Astrocyte (in vitro differentiated cells and primary cell): ENCODE data around the gene PTOV1. TPM values are rescaled to one million over a fixed set of nuclear protein-coding genes. Genes with fewer than 3 reads are reported as not detected.
A peak's percentile ranks its signal among the peaks of the same experiment; 100 is the strongest.

Experiments used
- DNase-seq: peaks from one replicate; pipeline ENCODE4 v3.0.0-alpha.2; 2010; ENCODE audit warnings: low read depth
- FAIRE-seq: peaks from 2 replicates; lab custom pipeline; 2011; peaks lifted over from hg19 to GRCh38; lab: Jason Lieb, UNC
- H2AFZ ChIP-seq: 2 replicates; pipeline ENCODE4 v1.6.0; 2012; ENCODE audit warnings: low read depth, low read length, inconsistent platforms
- H3K27ac ChIP-seq: 2 replicates; pipeline ENCODE4 v1.5.1; 2011; ENCODE audit warnings: low read depth, low read length, inconsistent platforms
- H3K27me3 ChIP-seq: 2 replicates; pipeline ENCODE4 v1.6.0; 2011; ENCODE audit warnings: low read length, inconsistent platforms; ENCODE audit not compliant: insufficient read depth
- H3K36me3 ChIP-seq: 2 replicates; pipeline ENCODE4 v1.5.1; 2011; ENCODE audit warnings: low read length, inconsistent platforms; ENCODE audit not compliant: insufficient read depth
- H3K4me1 ChIP-seq: 2 replicates; pipeline ENCODE4 v1.5.1; 2011; ENCODE audit warnings: low read length, inconsistent platforms; ENCODE audit not compliant: insufficient read depth
- H3K4me2 ChIP-seq: 2 replicates; pipeline ENCODE4 v1.6.0; 2012; ENCODE audit warnings: low read length, inconsistent platforms
- H3K4me3 ChIP-seq: 2 replicates; pipeline ENCODE4 v1.5.1; 2011; ENCODE audit warnings: low read depth, mild to moderate bottlenecking, low read length, inconsistent platforms; ENCODE audit not compliant: insufficient read depth
- H3K79me2 ChIP-seq: 2 replicates; pipeline ENCODE4 v1.6.0; 2012; ENCODE audit warnings: mild to moderate bottlenecking, low read length, inconsistent platforms; ENCODE audit not compliant: insufficient read depth
- H3K9ac ChIP-seq: 2 replicates; pipeline ENCODE4 v1.6.0; 2012; ENCODE audit warnings: mild to moderate bottlenecking, low read length, inconsistent platforms
- H3K9me3 ChIP-seq: 2 replicates; pipeline ENCODE4 v1.5.1; 2012; ENCODE audit warnings: low read depth, mild to moderate bottlenecking, low read length, inconsistent platforms; ENCODE audit not compliant: insufficient read depth
- H4K20me1 ChIP-seq: 2 replicates; pipeline ENCODE4 v1.6.0; 2012; ENCODE audit warnings: low read length, inconsistent platforms; ENCODE audit not compliant: insufficient read depth
- H3K27ac Mint-ChIP-seq: one replicate; pipeline ENCODE4 v1.8.0; 2021; ENCODE audit warnings: mild to moderate bottlenecking, mixed read lengths; ENCODE audit not compliant: unreplicated experiment
- H3K27me3 Mint-ChIP-seq: one replicate; pipeline ENCODE4 v1.8.0; 2021; ENCODE audit warnings: low read depth, mixed read lengths; ENCODE audit not compliant: unreplicated experiment
- H3K36me3 Mint-ChIP-seq: one replicate; pipeline ENCODE4 v1.8.0; 2021; ENCODE audit warnings: low read depth, mixed read lengths; ENCODE audit not compliant: unreplicated experiment
- H3K4me1 Mint-ChIP-seq: one replicate; pipeline ENCODE4 v1.8.0; 2021; ENCODE audit warnings: low read depth, mixed read lengths; ENCODE audit not compliant: unreplicated experiment
- H3K4me3 Mint-ChIP-seq: one replicate; pipeline ENCODE4 v1.8.0; 2021; ENCODE audit warnings: mild to moderate bottlenecking, moderate library complexity, mixed read lengths; ENCODE audit not compliant: unreplicated experiment
- H3K9me3 Mint-ChIP-seq: one replicate; pipeline ENCODE4 v1.8.0; 2021; ENCODE audit warnings: mild to moderate bottlenecking, mixed read lengths; ENCODE audit not compliant: unreplicated experiment
- CTCF ChIP-seq: IDR thresholded peaks from 2 replicates; pipeline ENCODE4 v1.5.1; 2011; ENCODE audit warnings: low read depth, mild to moderate bottlenecking, inconsistent platforms, low read length, moderate library complexity; ENCODE audit not compliant: insufficient read depth
- EZH2 ChIP-seq: IDR thresholded peaks from 2 replicates; pipeline ENCODE4 v1.6.1; 2012; ENCODE audit warnings: mild to moderate bottlenecking, low read length, inconsistent platforms; ENCODE audit not compliant: insufficient read depth
- total RNA-seq: library from RNA; stranded (reverse); gene quantifications from 2 replicates; pipeline ENCODE4 v1.2.1, GENCODE V29; 2021

Gene PTOV1
- total RNA-seq, 1 donor from 2014 or later, result 162 TPM

- Mint-ChIP-seq H3K9me3 (no peaks in the 10 kb centered on the region), H3K27ac (no peak overlapping the region), H3K4me3 (no peak overlapping the region), H3K27me3 (no peaks in the 10 kb centered on the region), H3K4me1 (peaks cover 5% of the 10 kb centered on the region), H3K36me3 (peaks cover 17% of the 10 kb centered on the region)
- no peak overlapping the region for H2AFZ ChIP-seq
- TF ChIP-seq CTCF (no peak), EZH2 (no peak)
- H3K4me3 ChIP-seq, result no peak overlapping the region
- H3K27ac ChIP-seq, result no peak overlapping the region
- H3K36me3 ChIP-seq, result peaks cover 12% of the 10 kb centered on the region
- H3K4me1 ChIP-seq, result peaks cover 8% of the 10 kb centered on the region
- H3K9ac ChIP-seq, result no peak overlapping the region
- no peaks in the 10 kb centered on the region for H3K27me3 ChIP-seq
- no peaks in the 10 kb centered on the region for H3K9me3 ChIP-seq
- peaks cover 9% of the 10 kb centered on the region for H4K20me1 ChIP-seq
- no peak for DNase-seq
- H3K4me2 ChIP-seq, result no peak overlapping the region
- FAIRE-seq, result no peak
- no peaks in the 10 kb centered on the region for H3K79me2 ChIP-seq
Measured at GRCh38 chr19:49807058-49807903, 43.7 kb upstream of the PTOV1 start.

GRCh38 chr19:49807904-49808675 is 42.9 kb upstream of the PTOV1 start:
- peaks cover 5% of the 10 kb centered on the region for H3K4me1 Mint-ChIP-seq
- Histone ChIP-seq H4K20me1 (peaks cover 9% of the 10 kb centered on the region), H3K79me2 (no peaks in the 10 kb centered on the region), H3K4me3 (no peak overlapping the region), H3K9me3 (no peaks in the 10 kb centered on the region), H2AFZ (no peak overlapping the region), H3K27ac (no peak overlapping the region), H3K4me2 (peak overlapping the region; percentile 95), H3K36me3 (peaks cover 8% of the 10 kb centered on the region), H3K4me1 (peaks cover 14% of the 10 kb centered on the region), H3K9ac (peak overlapping the region; percentile 78), H3K27me3 (no peaks in the 10 kb centered on the region)
- H3K36me3 Mint-ChIP-seq, result peaks cover 16% of the 10 kb centered on the region
- H3K9me3 Mint-ChIP-seq, result no peaks in the 10 kb centered on the region
- DNase-seq (no peak), FAIRE-seq (no peak)
- no peaks in the 10 kb centered on the region for H3K27me3 Mint-ChIP-seq
- H3K4me3 Mint-ChIP-seq, result no peak overlapping the region
- peak overlapping the region; percentile 84 for H3K27ac Mint-ChIP-seq
- TF ChIP-seq EZH2 (no peak), CTCF (no peak)
